ENCODE measurements around the gene TLR8.

DNA sequence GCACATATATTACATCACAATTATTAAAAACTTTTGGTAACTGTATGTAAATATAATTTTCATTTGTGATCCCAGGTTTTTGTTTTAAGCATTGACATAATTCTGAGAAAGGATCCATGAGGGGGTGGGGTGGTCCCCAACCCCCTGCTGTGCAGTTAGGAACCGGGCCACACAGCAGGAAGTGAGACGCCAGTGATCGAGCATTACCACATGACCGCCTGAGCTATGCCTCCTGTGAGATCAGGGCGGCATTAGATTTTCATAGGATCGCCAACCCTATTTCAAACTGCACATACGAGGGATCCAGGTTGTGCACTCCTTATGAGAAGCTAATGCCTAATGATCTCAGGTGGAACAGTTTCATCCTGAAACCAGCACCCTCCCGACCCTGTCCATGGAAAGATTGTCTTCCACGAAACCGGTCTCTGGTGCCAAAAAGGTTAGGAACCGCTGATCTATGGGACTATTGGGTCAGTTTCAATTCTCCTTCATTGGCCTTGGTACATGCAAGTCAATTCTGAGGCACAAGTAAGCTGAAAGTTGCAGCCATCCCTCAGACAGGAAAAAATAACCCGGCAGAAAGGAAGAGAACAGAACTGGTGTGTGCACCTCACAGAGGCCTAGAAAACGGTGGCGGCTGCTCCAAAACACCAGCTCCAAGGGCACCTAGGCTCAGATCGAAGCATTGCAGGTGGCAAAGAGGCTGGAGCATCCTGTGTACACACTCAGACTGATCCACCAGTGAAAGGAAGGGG is 61.5 kb downstream of the TLR8 start:
- TF ChIP-seq RXRA (CRISPR knock-in tag; IDR thresholded peaks at IDR 0.05) (no peak), NFYB (CRISPR knock-in tag; IDR thresholded peaks at IDR 0.05) (no peak), SP1 (IDR thresholded peaks at IDR 0.05) (no peak), SP1 (CRISPR knock-in tag; IDR thresholded peaks at IDR 0.05) (no peak), MBNL3 (CRISPR knock-in tag; conservative IDR thresholded peaks at IDR 0.05) (no peak), CEBPB (IDR thresholded peaks at IDR 0.05; ENCODE audit: borderline replicate concordance, low read depth, low read length) (no peak), ELF4 (CRISPR knock-in tag; IDR thresholded peaks at IDR 0.05; ENCODE audit: borderline replicate concordance) (no peak), ZNF124 (CRISPR knock-in tag; IDR thresholded peaks at IDR 0.05) (no peak), CREB1 (IDR thresholded peaks at IDR 0.05) (no peak), CREB1 (CRISPR knock-in tag; IDR thresholded peaks at IDR 0.05) (no peak), ZNF543 (CRISPR knock-in tag; IDR thresholded peaks at IDR 0.05) (no peak)

All from HepG2 (cell line).